ENCODE results near the gene DEPDC7.

Gene DEPDC7

DNA sequence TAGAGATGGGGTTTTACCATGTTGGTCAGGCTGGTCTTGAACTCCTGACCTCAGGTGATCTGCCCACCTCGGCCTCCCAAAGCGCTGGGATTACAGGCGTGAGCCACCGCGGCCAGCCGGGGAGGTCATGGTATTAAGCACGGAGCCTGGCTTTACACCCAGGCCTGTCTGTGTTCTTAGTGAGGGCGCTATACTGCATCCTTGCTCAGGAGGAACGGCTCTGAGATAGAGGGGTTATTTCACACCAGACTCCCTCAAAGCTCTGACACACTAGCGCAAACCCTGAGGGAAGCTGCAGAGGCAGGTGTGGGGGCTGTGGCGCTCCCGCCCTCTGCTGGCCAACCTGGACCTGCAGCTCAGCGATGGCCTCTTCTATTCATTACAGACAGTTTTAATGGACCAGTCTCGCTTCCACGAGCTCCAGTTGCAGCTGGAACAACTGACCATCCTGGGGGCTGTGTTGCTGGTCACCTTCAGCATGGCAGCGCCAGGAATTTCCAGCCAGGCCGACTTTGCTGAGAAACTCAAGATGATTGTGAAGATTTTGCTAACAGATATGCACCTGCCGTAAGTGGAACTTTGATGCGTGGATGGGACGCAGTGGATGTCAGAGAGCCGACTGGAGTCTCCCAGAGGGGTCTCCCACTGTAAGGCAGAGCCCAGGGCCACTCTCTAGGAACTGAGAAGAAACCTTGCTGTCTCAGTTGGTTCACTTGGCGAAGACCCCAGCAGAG lies 49.9 kb downstream of the DEPDC7 start:
- TF ChIP-seq GABPA (IDR thresholded peaks at IDR 0.05; ENCODE audit: low read depth) (no peak), SPI1 (IDR thresholded peaks at IDR 0.05; ENCODE audit: borderline replicate concordance, low read depth) (no peak)
- TF ChIP-seq, protein P1, sequence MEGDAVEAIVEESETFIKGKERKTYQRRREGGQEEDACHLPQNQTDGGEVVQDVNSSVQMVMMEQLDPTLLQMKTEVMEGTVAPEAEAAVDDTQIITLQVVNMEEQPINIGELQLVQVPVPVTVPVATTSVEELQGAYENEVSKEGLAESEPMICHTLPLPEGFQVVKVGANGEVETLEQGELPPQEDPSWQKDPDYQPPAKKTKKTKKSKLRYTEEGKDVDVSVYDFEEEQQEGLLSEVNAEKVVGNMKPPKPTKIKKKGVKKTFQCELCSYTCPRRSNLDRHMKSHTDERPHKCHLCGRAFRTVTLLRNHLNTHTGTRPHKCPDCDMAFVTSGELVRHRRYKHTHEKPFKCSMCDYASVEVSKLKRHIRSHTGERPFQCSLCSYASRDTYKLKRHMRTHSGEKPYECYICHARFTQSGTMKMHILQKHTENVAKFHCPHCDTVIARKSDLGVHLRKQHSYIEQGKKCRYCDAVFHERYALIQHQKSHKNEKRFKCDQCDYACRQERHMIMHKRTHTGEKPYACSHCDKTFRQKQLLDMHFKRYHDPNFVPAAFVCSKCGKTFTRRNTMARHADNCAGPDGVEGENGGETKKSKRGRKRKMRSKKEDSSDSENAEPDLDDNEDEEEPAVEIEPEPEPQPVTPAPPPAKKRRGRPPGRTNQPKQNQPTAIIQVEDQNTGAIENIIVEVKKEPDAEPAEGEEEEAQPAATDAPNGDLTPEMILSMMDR (IDR thresholded peaks at IDR 0.05; ENCODE audit: insufficient read depth, low read length): peak; percentile 98
- no peaks in the 10 kb centered on the region for H3K27me3 ChIP-seq (ENCODE audit: insufficient read depth, poor library complexity, severe bottlenecking)
- no peak overlapping the region for H3K4me3 ChIP-seq (replicated peaks; ENCODE audit: insufficient read depth, low read length)
- peak; percentile 37 to 73 for DNase-seq (ENCODE audit: low read depth in 1 of 2, low spot score in 1 of 2)
- no peak overlapping the region for H3K27ac ChIP-seq (replicated peaks)

DNA sequence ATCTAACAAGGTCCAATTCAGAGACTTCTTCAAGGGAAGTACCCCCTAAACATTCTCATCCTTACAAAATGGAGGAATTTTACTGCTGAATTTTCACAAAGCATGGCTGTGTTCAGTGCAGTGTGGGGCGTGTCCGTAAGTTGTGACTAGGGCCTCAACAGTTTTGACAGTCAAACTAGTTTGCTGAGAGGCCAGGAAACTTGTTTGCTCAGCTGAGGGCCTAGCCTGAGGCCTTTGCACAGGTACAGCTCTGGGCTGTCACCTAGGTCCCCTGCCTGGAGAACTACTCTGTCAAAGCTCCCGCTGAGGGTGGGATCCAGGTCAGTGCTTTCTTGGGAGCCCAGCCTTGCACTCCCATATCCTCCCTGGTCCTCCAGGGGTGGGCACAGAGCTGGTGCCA lies 51.6 kb downstream of the DEPDC7 start:
- DNase-seq (ENCODE audit: low read depth in 1 of 2, low spot score in 1 of 2): no peak
- Histone ChIP-seq H3K4me3 (replicated peaks; ENCODE audit: insufficient read depth, low read length) (no peak overlapping the region), H3K27me3 (ENCODE audit: insufficient read depth, poor library complexity, severe bottlenecking) (no peaks in the 10 kb centered on the region), H3K27ac (replicated peaks) (no peak overlapping the region)
- TF ChIP-seq, protein P2, sequence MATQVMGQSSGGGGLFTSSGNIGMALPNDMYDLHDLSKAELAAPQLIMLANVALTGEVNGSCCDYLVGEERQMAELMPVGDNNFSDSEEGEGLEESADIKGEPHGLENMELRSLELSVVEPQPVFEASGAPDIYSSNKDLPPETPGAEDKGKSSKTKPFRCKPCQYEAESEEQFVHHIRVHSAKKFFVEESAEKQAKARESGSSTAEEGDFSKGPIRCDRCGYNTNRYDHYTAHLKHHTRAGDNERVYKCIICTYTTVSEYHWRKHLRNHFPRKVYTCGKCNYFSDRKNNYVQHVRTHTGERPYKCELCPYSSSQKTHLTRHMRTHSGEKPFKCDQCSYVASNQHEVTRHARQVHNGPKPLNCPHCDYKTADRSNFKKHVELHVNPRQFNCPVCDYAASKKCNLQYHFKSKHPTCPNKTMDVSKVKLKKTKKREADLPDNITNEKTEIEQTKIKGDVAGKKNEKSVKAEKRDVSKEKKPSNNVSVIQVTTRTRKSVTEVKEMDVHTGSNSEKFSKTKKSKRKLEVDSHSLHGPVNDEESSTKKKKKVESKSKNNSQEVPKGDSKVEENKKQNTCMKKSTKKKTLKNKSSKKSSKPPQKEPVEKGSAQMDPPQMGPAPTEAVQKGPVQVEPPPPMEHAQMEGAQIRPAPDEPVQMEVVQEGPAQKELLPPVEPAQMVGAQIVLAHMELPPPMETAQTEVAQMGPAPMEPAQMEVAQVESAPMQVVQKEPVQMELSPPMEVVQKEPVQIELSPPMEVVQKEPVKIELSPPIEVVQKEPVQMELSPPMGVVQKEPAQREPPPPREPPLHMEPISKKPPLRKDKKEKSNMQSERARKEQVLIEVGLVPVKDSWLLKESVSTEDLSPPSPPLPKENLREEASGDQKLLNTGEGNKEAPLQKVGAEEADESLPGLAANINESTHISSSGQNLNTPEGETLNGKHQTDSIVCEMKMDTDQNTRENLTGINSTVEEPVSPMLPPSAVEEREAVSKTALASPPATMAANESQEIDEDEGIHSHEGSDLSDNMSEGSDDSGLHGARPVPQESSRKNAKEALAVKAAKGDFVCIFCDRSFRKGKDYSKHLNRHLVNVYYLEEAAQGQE (IDR thresholded peaks at IDR 0.05; ENCODE audit: insufficient replicate concordance, low read depth): no peak
- no peak for TF ChIP-seq POLR2AphosphoS5 (IDR thresholded peaks at IDR 0.05; ENCODE audit: low read depth)
- no peak for TF ChIP-seq SPI1 (IDR thresholded peaks at IDR 0.05; ENCODE audit: borderline replicate concordance, low read depth)
- TF ChIP-seq, protein P1 (IDR thresholded peaks at IDR 0.05; ENCODE audit: insufficient read depth, low read length): no peak

DNA sequence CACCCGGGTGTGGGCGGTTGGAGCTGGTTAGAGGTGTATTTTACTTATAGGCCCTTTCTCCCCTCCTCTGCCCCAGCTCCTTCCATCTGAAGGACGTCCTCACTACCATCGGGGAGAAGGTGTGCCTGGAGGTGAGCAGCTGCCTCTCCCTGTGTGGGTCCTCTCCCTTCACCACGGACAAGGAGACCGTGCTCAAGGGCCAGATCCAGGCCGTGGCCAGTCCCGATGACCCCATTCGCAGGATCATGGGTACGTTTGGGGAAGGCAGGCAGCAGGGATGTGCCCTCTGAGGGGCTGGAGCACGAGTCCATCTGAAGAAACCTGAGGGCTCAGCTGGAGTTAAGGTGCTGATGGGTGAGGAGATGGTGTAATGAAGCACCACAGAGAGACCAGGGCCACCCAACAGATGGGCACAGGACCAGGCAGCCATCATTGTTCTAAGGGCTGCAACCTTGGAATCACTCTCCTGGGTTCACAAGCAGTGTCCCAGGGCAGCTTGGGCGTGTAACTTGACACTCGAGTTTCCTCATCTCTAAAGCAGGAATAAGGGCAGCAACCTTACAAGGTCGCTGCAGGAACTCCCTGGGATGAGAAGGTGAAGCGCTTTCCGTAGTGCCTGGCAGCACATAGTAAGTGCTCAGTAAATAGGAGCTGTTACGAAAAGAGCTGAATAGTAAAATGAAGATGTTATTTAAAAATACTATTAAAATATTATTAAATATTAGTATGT lies 53.1 kb downstream of the DEPDC7 start:
- DNase-seq (ENCODE audit: low read depth in 1 of 2, low spot score in 1 of 2): no peak
- TF ChIP-seq, protein P2 (IDR thresholded peaks at IDR 0.05; ENCODE audit: insufficient replicate concordance, low read depth): no peak
- TF ChIP-seq POLR2AphosphoS5 (IDR thresholded peaks at IDR 0.05; ENCODE audit: low read depth) (no peak), SPI1 (IDR thresholded peaks at IDR 0.05; ENCODE audit: borderline replicate concordance, low read depth) (no peak), GABPA (IDR thresholded peaks at IDR 0.05; ENCODE audit: low read depth) (no peak)
- TF ChIP-seq, protein P1 (IDR thresholded peaks at IDR 0.05; ENCODE audit: insufficient read depth, low read length): no peak
- no peaks in the 10 kb centered on the region for H3K27me3 ChIP-seq (ENCODE audit: insufficient read depth, poor library complexity, severe bottlenecking)
- H3K27ac ChIP-seq (replicated peaks): no peak overlapping the region
- no peak overlapping the region for H3K4me3 ChIP-seq (replicated peaks; ENCODE audit: insufficient read depth, low read length)
